GM12878 (cell line): ENCODE measurements around the gene ATXN2.

Experiments used
- CTCF ChIP-seq, 3 experiments: IDR thresholded peaks in 2 of 3; conservative IDR thresholded peaks in 1 of 3; 2 replicates each; pipeline ENCODE4 v1.5.1; 2011; ENCODE audit warnings: low read depth in 3 of 3, low read length in 3 of 3, mild to moderate bottlenecking in 3 of 3, control low read depth in 2 of 3, moderate library complexity in 2 of 3, inconsistent platforms in 1 of 3, mixed read lengths in 1 of 3; ENCODE audit not compliant: control insufficient read depth in 2 of 3, insufficient read depth in 1 of 3; ENCODE audit errors: extremely low read depth in 1 of 3
- GABPA ChIP-seq: IDR thresholded peaks from 2 replicates; pipeline ENCODE4 v1.6.1; 2014; ENCODE audit warnings: antibody characterized with exemption, low read depth, mild to moderate bottlenecking, inconsistent platforms
- PAX5 ChIP-seq: IDR thresholded peaks from 2 replicates; pipeline ENCODE4 v1.6.1; 2011; ENCODE audit warnings: low read depth, low read length, borderline replicate concordance
- POLR2AphosphoS5 ChIP-seq: IDR thresholded peaks from 2 replicates; pipeline ENCODE4 v1.6.1; 2011; ENCODE audit warnings: mild to moderate bottlenecking, low read length, inconsistent platforms
- SMC3 ChIP-seq: IDR thresholded peaks from 2 replicates; pipeline ENCODE4 v1.6.1; 2011; ENCODE audit warnings: low read length, improper control_type of control experiment, borderline replicate concordance
- SUZ12 ChIP-seq: fragments of 200-600 bp; sonication (generic); IDR thresholded peaks from one replicate; pipeline ENCODE4 v1.6.1; 2018; ENCODE audit warnings: antibody characterized with exemption, mild to moderate bottlenecking; ENCODE audit not compliant: unreplicated experiment
- TCF7 ChIP-seq: IDR thresholded peaks from 2 replicates; pipeline ENCODE4 v1.6.1; 2014; ENCODE audit warnings: antibody characterized with exemption, borderline replicate concordance
- USF2 ChIP-seq: IDR thresholded peaks from 2 replicates; pipeline ENCODE4 v1.6.1; 2011; ENCODE audit warnings: low read depth, low read length, improper control_type of control experiment, borderline replicate concordance
- YBX1 ChIP-seq: fragments of 450-650 bp; IDR thresholded peaks from 2 replicates; pipeline ENCODE4 v1.6.1; 2016; ENCODE audit warnings: antibody characterized with exemption

GRCh38 chr12:111488271-111488670, 110.8 kb downstream of the ATXN2 start:
- TF ChIP-seq CTCF (IDR thresholded peaks at IDR 0.05 in 2 of 3, conservative IDR thresholded peaks at IDR 0.05 in 1 of 3; ENCODE audit: control insufficient read depth in 2 of 3, extremely low read depth in 1 of 3, insufficient read depth in 1 of 3, low read depth in 3 of 3, low read length in 3 of 3) (no peak), TCF7 (no peak), POLR2AphosphoS5 (no peak), GABPA (no peak), SMC3 (no peak), PAX5 (no peak), YBX1 (no peak), SUZ12 (no peak), USF2 (no peak)
